GM13976 (cell line): Measurements from ENCODE around the gene EPN2.

Experiments used
- DNase-seq: peaks from one replicate; pipeline ENCODE4 v3.0.0; 2012; ENCODE audit warnings: low spot score
- in situ Hi-C: fragments of 300-500 bp; cut with MboI; formaldehyde crosslinking; loops from one replicate; pipeline ENCODE4 v1.12.0; 2022; ENCODE audit warnings: low sequenced_read_pairs, mixed read lengths, inconsistent platforms; ENCODE audit not compliant: unreplicated experiment
- TF ChIP-seq, protein P1 (sequence below): IDR thresholded peaks from 2 replicates; pipeline ENCODE4 v1.5.1; 2012; ENCODE audit warnings: borderline replicate concordance, mild to moderate bottlenecking; ENCODE audit not compliant: insufficient read depth; ENCODE audit errors: extremely low read depth, missing control alignments, control extremely low read depth

EPN2 gene

DNA sequence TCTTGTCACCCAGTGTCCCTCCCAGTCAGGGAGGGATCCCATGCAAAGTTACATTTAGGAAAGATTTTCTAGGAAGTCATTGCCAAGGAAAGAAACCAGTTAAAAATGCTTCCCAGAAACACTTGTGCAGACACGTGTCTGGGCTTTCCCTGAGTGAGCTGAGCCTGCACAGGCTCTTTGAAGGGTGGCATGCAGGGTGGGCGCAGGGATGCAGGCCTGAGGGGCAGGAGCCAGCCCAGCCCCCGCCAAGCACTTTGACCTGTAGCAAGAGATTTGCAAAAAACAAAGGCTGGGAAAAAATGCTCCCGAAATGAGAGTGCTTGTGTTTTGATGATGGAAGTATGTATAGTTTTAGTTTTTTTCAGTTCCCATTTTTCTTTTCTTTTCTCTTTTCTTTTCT is 73.0 kb downstream of the EPN2 start:
- in situ Hi-C loops, result no loop called here

DNA sequence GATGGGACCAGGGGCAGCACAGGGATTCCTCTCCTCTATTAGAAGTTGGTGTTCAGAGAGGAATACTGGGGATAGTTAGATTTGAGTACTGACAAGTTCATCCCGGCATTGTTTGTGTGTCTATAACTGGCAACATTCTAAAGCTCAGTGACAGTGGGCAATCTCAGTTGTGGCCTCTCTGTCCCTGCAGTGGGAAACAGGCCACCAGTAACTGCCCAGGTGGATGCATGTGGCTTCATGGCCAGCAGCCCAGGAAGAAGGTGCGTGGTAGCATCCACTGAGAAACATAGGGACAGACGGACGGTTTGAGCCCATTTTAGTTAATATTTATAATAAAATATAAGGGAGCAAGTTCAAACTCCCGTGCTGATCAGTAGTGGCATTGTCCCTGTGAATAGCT is 73.8 kb downstream of the EPN2 start:
- no peak for DNase-seq
- in situ Hi-C loops, result no loop called here
- TF ChIP-seq, protein P1, sequence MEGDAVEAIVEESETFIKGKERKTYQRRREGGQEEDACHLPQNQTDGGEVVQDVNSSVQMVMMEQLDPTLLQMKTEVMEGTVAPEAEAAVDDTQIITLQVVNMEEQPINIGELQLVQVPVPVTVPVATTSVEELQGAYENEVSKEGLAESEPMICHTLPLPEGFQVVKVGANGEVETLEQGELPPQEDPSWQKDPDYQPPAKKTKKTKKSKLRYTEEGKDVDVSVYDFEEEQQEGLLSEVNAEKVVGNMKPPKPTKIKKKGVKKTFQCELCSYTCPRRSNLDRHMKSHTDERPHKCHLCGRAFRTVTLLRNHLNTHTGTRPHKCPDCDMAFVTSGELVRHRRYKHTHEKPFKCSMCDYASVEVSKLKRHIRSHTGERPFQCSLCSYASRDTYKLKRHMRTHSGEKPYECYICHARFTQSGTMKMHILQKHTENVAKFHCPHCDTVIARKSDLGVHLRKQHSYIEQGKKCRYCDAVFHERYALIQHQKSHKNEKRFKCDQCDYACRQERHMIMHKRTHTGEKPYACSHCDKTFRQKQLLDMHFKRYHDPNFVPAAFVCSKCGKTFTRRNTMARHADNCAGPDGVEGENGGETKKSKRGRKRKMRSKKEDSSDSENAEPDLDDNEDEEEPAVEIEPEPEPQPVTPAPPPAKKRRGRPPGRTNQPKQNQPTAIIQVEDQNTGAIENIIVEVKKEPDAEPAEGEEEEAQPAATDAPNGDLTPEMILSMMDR, result no peak

More for the DNA sequence above, 73.0 kb downstream of the EPN2 start:
- TF ChIP-seq, protein P1, result no peak
- no peak for DNase-seq

DNA sequence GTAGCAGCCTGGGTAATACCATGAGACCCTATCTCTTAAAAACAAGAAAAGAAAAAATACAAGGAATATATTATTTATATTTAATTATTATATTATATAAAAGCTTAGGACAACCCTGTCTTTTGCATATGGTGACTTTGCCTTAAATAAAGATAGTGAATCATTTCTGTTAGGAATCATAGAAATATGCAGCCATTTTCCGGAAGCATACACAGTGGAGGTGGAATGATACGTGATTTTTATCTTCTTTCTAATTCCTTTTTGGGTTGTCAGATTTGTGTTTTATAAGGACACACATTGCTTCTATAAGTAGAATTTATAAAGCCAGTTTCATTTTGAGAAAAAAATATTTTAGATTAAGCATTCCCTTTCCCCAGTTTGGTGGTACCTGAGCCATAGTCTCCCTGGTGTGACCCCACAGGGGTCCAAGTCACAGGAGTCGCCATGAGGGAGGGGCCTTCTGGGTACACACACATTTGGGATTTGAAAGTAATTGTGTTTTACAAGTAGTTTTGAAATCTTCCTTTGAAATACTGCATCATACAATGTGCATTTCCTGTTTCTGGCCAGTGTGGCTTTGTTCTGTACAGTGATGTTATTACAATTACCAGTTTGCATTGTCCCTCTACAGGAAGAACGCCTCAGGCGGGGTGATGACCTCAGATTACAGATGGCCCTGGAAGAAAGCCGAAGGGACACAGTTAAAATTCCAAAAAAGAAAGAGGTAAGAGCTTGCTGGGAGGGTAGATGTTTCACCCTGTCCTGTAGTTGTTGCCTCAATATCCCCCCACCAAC is 74.5 kb downstream of the EPN2 start:
- TF ChIP-seq, protein P1, result no peak
- in situ Hi-C loops, result no loop called here
- no peak for DNase-seq

DNA sequence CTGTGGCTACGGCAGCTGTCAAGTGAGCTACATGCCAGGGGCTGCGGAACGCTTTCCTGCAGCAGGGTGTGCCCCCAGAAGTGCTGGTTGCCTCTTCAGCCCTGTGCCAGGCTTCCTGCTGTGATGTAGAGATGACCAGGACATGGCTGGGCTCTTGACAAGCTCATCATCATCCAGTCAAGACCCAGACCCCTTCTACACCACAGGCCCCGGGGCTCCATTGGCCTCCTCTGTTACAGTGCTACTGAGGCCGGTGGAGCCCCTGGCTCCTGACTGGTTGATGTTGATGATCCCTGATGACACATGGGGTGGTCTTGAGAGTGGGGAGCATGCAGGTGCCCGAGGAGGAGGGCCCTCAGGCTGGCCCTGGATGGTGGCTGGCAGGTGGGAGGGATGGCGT is 75.2 kb downstream of the EPN2 start:
- in situ Hi-C loops, result no loop called here

DNA sequence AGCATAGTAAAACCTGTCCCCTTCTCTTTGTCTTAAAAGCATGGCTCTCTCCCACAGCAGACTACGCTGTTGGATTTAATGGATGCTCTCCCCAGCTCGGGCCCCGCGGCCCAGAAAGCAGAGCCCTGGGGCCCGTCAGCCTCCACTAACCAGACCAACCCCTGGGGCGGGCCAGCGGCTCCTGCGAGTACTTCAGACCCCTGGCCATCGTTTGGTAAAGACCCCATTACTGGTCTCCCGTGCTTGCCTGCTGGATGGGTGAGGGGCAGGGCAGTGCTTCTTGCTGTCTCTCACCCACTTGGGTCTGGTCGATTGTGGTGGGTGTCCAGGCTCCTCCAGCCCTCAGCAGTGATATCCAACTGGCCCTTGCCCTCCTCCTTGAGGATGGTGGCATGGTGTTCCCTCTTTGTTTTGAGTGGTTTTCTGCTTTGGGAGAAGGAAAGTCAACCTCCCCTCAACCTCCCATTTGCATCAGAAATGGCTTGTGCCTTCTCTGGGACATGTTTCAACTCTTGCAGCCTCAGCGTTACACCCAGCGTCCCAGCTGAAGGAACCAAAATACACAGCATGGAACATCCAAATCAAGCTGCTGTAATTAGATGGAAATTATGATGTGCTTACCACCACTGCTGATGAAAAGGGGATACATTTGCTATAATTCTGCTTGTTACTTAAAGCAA is 76.0 kb downstream of the EPN2 start:
- in situ Hi-C loops, result no loop called here

More for the DNA sequence above, 75.2 kb downstream of the EPN2 start:
- TF ChIP-seq, protein P1, result no peak
- DNase-seq, result no peak

More for the DNA sequence above, 76.0 kb downstream of the EPN2 start:
- TF ChIP-seq, protein P1, result no peak
- no peak for DNase-seq
